Activated gamma-delta T cell (primary cell): ENCODE data around the gene CPPED1.

Experiments
- DNase-seq: peaks from one replicate; lab custom pipeline; 2025; lab: John Stamatoyannopoulos, UW

Gene CPPED1

GRCh38 chr16:12609937-12610699 is 193.6 kb downstream of the CPPED1 start:
- DNase-seq: no peak
